HG02938 (cell line): ENCODE measurements around the gene ZBTB7C.
"Not testable (repeated sequence)": the region's sequence is repeated elsewhere in the genome, so short reads cannot be mapped to it uniquely, and the experiment has no call there.

ENCODE experiments used
- ATAC-seq: cut with Tn5 transposase; IDR thresholded peaks from one replicate; pipeline ENCODE4 v1.9.1; 2021; ENCODE audit warnings: mild to moderate bottlenecking, moderate library complexity; ENCODE audit not compliant: unreplicated experiment

The ZBTB7C gene

DNA sequence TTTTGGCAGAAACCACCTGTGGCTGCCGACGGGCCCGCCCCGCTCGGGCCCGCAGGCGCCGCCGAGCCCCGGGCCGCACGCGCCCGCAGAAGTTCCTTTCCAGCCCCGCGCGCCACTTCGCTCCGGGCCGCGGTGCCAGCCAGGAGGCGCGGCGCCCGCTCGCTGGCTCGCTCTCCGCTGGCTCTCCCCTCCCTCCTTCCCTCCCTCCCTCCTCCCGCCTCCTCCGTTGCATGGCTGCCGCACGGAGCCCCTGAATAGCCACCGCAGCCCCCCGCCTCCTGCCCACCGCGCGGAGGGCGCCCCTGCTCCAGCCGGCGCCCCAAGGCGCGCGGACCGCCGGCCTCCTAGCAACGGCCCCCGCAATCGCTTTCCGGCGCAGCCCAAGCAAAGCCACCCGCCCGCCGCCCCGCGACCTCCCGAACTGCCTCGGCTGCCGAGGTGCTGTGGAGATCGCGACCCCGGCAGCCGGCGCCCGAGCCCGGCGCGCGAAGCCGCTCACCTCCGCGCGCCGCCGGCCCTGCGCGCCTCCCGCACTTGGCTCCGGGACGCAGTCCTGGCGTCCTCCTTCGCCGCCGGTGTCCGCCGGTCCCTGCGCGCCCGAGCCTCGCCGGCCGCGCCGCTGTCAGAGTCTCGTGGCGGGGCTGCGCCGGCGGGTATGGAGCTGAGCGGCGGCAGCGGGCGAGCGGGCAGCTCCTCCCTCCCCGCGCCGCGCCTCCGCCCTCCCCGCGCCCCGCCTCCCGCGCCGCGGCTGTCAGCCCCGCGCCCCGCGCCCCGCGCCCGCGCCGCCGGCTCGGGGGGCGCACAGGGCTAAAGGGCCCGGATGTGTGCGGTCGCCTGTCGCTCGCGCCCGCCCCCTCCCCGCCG lies at the start of gene ZBTB7C:
Gene ZBTB7C (minus strand): TSS at position 657 of the 864 bp plus-strand sequence.
- peak; percentile 1 for ATAC-seq

DNA sequence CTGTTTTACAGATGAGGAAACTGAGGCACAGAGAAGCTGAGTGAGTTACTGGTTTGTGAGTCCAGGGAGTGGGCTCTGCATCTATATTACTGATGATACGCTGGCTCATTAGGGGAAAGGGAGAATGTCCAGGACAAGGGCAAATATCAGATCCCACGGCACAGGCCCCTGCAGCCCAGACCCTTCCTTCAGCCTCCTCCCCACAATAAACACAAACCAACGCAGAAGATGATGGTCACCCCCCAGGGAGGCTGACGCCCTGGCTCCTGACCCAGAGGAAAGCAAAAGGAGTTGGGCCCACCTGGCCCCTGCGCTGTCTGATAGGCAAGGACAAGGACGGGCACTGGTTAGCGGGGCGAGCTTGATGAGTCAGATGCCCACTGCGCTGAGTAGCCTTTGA lies 47.7 kb upstream of the ZBTB7C start:
- no peak for ATAC-seq

DNA sequence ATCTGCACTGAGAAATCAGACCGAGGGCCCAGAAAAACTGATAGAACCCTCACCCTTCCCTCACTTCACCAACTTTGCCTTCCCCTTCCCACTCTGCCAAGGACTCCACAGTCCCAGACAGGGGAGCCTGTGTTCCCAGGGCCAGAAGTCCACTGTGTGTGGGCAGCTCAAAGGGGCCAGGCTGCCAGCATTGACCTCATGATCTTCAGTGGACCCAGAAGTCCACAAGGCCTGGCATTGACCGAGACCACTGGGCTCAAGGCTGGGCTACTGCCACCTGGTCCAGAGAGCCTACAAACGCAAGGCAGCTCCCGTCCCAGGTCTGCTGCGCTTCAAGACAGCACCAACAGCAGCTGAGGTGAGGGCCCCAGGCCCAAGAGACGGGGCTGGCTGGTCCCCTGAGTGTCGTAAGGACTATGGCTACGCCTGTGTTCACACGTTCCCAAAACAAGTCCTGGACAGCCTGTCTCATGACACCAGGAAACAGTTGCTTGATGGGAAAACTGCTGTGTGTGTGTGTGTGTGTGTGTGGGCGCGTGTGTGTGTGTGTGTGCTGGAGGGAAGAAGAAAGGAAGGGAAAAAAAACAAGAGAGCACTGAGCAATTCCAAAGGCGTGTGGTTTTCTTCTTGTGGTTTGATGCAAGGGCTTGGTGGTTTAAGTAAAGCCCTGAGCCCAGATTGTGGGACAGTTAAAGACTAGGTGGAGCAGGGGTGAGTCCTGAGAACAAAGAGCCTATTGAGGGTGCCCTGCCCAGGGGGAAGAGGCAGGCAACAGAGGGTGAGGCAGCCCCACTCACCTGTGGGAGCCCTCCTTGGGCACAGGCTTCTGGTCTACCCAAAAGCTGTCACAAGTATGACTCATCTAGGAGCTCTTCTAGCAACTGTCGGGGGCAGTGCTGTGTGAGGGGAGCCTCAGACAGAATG lies 46.6 kb upstream of the ZBTB7C start:
- no peak for ATAC-seq

DNA sequence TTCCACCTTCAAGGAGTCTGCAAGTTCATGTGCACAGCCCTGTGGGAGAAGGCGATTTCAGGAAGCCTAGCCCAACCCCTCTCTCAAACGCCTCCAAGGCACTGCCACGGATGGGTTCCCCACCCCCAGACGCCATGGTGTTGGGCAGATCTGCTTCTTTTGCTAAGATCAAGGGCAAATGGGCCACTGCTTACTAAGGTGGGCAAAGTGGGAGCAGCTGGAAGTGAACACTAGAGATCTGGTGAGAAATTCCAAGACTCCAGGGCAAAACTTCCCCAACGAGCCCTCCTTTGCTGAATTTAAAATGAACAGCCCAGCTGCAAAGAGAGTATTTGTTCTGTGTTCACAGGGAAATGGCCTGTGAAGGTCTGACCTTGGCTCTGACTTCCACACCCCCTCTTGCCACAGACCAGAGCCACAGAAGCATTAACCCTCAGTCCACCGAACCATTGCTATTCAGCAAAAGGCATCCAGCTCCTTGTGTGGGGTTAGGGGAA lies 45.1 kb upstream of the ZBTB7C start:
- no peak for ATAC-seq

DNA sequence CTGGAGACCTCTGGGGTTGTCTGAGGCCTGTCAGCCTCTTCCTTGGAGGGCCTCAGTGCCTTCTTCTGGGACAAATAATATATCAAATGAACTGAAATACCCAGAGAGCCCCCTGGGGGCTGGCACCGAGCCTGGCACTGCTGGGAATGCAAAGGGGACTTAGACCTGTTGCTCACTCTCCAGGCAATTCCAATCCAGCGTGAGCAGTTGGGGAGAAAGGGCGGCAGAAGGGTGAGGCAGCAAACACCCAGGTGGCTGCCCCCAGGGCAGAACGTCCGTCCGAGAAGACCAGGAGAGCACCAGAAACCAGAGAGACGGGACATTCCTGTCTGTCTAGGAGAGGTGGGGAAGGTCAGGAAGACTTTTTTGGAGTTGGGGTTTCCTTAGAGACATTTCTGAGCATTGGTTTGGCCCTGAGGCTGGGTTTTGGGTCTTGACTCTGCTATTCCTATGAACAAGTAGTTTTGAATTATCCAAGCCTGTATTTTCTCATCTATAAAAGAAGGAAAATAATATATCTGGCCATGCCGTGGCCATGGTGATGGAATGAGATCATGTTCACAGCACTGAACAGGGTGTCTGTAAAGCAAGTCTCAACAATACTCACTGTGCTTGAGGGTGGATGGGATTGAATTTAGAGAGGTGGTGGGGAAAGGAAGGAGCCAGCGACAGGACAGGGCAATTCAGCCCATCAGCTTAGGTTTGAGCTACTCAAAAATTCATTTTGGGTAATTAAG lies 44.3 kb upstream of the ZBTB7C start:
- no peak for ATAC-seq

DNA sequence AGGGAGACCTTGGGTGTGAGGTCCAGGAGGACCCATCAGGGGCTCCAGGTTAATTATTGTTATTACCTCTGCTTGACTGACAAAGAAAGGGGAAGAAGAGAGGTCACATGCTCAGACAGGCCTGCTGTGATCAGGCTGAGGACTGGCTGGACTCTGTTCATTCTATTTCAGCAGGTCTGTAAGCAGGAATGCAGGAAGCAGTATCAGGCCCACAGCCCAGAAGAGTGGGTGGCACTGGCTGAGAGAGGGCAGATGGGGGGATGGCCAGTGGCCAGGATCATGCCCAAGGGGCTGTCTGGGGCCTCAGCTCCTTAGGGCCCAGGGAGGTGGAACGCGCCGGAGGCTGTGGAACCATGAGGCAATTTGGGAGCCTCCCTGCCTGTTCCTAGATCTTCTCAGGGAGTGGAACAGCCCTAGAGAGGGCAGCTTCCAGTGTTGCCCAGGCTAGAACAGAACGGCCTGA lies 43.7 kb upstream of the ZBTB7C start:
- no peak for ATAC-seq

DNA sequence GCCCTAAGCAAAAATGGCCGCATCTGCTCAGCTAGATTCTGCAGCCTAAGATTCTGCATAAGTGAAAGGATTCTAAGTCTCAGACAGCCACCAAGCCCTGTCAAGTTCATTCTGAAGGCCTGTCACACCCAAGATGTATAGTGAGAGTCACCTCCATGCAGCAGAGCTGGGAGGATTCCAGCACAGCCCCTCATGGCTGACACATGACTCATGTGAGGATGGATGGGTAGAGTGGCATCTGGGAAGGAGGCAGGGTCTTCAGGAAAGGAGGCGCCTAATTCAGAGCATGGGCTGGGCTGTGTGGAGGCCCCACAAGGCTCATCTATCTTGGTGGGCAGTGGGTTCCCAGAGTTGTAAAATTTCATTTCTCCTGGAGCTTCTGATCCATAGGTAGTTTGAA lies 41.5 kb upstream of the ZBTB7C start:
- ATAC-seq = no peak

DNA sequence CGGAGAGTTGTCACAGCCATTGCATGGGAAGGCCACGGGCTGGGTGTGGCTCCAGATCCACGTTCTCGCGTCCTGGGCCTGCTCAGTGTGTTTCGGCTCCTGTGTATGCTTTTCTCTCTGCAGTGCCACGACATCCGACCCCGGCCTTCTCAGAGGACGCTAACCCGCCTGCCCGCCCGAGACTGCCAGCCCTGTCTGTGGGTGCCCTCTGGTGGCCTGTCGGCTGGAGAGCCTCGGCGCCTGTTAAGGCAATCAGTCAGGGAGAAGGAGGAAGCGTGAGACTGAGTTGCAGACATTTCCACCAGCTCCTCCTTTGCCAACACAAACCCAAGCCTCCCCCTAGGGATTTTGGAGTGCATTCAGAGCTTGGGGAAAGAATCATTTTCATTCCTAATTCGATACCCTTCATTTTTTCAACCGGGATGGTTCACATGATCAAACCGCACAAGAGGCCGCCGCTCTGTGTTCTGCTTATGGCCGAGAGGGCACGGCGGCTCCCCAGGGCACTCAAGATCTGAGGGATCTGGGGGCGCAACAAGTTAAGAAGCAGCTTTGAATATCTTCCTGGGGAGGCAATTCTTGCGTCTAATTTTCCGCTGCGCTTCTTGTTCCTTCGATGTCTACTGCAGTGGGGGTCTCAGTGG lies 37.5 kb upstream of the ZBTB7C start:
- no peak for ATAC-seq

DNA sequence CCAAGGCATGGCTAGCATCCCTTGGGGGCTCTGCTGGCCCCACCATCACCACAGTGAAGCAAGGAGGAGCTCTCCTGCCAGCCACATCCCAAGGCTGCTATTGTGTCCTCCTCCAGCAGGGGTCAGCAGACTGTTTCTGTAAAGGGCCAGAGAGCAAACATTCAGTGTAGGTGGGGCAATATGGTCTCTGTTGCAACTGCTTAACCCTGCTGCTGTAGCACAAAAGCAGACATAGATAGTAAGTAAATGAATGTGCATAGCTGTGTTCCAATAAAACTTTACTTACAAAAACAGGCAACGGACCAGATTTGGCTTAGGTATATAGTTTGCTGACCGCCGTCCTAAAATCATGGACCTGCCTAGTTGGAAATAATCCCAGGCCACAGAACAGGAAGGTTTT lies 36.4 kb upstream of the ZBTB7C start:
- ATAC-seq = no peak

DNA sequence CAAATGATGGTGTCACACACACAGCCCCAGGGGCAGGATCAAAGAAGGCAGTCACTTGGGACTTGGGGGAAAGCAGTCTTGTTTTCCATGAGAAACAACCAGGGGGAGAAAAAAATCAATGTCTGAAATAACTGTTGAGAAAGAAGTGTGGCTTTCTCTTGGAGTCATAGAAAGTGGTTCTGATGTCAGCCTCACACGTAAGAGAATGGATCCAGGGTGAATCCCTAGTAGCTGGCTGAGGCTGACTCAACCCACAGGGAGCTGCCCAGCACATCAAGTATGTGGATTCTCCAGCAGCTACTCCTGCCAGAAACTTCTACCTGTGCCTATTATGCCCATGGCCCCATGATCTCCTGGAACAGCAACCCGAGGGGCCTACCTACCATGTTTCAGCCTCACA lies 33.6 kb upstream of the ZBTB7C start:
- no peak for ATAC-seq

DNA sequence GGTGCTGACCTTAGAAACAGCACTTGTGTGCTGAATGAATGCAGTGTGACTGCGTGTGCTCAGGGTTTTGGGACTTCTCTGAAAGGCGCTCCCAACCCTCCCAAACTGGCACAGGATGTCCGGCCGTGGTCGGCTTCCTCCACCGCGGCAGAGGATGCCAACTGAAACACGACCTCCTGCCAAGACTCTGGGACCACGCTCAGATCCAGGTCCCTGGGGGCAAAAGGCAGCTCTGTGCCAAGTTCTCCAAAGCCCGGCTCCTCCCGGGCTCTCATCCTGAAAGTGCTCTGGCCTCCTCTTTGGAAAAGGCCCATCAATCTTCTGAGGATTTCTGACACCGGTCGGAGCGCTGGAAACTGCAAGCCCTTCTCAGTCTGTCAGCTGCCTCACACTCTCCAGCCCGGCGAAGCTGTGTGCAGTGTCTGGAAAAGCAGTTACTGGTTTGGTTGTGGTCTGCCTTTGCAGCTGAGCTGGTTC lies 32.3 kb upstream of the ZBTB7C start:
- ATAC-seq = no peak

DNA sequence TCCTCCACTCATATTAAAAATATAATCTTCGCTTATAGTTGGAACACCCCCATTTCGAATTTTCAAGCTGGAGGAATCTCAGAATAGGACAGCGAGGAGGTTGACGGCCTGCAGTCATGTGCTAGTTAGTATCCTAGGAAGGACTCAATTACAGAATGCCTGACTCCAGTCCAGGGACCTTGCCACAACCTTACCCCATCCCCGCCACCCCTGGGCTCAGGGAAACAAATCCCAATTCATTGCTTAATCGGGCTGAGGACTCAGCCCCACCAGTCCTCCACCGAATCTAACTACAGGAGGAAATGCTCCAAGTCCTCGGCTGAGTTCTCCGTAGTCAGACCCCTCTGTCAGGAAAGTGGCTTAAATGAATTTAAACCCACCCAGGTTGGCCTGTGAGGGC lies 31.7 kb upstream of the ZBTB7C start:
- ATAC-seq = no peak

DNA sequence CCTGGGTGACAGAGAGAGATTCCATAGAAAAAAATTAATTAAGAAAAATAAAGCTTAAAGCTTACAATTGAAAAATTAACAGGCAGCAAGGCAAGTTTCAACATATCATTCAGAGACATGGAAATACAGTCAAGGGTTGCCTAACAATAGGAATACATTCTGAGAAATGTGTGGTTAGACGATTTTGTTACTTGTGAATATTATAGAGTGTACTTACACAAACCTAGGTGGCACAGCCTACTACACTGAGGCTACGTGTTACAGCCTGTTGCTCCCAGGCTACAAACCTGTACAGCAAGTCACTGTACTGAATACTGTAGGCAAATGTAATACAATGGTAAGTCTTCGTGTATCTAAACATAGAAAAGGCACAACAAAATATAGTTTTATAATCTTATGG lies 27.7 kb upstream of the ZBTB7C start:
- no peak for ATAC-seq

DNA sequence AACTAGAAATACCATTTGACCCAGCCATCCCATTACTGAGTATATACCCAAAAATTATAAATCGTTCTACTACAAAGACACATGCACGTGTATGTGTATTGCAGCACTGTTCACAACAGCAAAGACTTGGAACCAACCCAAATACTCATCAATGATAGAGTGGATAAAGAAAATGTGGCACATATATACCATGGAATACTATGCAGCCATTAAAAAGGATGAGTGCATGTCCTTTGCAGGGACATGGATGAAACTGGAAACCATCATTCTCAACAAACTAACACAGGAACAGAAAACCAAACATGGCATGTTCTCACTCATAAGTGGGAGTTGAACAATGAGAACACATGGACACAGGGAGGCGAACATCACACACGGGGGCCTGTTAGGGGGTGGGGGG lies 25.2 kb upstream of the ZBTB7C start:
- not testable (repeated sequence) for ATAC-seq

DNA sequence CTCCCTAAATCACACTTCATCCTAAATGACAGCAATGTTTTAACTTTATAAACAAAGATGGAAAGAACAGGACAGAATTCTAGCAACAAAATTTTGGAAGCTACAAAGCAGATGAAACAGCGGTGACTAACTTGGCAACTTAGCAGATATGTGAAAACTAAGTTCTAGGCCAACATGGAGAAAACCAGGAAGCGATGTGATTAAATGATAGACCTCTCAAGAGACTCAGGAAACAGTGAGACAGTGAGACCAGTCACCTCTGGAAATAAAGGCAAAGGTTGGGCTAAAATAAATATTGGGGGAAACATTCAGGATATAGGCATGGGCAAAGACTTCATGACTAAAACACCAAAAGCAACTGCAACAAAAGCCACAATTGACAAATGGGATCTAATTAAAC lies 24.4 kb upstream of the ZBTB7C start:
- no peak for ATAC-seq

DNA sequence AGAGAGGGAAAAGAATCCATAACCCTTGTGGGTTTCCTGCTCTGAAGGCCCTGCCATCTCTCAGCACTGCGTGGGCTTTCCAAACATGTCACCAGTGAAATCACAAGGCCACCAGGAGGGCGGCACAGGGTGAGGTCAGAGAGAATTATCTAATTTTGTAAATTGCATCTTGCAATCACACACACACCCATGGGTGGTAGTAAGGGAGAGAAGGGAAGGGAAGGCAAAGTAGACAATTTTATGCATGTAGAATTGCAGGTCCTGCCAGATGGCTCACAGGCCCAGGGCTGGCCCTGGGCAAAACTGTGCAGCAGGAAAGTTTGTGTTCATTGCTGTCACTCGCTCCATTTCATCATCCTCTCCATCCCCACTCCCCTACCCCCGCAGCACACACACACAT lies 21.0 kb upstream of the ZBTB7C start:
- no peak for ATAC-seq

DNA sequence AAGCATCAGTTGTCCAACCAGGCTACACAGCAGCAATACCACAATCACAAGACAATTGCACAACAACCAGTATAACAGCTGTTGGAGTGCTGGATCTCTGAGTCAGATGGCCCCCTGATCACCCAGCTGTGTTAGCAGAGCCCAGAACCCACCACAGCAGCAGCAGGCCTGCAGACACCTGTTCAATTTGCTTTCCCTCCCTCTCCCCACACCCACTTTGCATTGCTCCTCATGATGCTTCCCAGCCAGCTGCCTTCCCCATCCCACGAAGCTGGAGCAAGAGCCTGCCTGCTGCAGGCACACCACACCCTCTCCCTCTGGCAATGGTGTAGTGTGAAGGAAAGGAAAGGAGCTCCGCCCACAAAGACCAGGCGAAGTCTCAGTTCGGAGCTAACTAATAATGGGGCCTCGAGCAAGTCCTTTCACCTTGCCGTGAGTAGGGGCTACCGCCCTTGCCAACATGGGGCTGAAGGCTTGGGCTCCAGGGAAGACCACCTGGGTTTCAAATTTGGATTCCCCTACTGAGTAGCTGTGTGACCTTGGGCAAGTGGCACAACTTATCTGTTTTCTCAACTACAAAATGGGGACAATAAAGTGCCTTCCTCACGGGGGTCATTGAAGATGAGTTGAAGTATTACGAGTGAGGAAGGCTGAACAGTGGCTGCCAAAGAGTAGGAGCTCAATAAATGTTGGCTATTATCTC lies 19.4 kb upstream of the ZBTB7C start:
- no peak for ATAC-seq

DNA sequence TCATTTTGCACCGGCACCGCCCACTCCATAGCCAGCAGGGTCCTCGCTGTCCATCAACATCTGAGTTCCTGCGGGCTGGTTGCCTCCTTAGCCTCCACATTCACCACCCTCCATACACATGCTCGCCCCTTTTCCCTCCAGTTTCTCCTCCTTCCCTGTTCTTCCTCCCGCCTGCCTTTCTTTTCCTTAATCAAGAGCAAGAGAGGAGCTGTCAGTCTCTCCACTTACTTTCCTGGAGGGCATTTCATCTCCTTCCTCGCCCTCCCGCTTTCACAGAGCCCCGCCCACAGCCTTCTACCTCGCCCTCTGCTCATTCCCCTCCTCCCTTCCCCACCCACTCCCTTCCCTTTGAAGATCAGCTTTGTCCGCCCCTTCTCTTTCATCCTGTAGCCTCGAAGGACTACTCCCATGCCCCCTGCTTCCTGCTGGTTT lies 13.8 kb upstream of the ZBTB7C start:
- ATAC-seq = no peak

DNA sequence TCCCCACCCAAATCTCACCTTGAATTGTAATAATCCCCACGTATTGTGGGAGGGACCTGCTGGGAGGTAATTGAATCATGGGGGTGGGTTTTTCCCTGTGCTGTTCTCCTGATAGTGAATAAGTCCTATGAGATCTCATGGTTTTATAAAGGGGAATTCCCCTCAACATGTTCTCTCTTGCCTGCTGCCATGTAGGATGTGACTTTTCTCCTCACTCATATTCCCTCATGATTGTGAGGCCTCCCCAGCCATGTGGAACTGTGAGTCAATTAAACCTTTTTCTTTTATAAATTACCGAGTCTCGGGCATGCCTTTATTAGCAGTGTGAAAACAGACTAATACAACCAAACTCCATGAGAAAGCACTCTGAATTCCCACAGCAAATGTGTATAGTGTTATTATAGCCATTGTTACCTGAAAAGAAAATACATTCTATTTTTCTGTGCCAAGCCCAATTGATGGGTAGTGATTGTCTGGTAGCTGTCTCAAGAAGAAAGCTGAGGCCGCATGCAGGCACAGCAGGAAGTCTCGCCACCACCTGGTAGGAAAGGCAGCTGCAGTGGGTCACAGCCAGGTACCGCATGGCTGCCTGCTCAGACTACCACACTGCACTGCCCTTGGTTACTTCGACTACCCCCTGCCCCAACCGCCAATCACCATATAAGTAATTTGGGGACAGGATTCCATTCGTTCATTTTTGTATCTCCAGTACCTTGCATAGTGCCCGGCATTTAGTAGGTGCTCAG lies 10.3 kb upstream of the ZBTB7C start:
- no peak for ATAC-seq
